ENCODE results near the gene MIDN.

The MIDN gene

DNA sequence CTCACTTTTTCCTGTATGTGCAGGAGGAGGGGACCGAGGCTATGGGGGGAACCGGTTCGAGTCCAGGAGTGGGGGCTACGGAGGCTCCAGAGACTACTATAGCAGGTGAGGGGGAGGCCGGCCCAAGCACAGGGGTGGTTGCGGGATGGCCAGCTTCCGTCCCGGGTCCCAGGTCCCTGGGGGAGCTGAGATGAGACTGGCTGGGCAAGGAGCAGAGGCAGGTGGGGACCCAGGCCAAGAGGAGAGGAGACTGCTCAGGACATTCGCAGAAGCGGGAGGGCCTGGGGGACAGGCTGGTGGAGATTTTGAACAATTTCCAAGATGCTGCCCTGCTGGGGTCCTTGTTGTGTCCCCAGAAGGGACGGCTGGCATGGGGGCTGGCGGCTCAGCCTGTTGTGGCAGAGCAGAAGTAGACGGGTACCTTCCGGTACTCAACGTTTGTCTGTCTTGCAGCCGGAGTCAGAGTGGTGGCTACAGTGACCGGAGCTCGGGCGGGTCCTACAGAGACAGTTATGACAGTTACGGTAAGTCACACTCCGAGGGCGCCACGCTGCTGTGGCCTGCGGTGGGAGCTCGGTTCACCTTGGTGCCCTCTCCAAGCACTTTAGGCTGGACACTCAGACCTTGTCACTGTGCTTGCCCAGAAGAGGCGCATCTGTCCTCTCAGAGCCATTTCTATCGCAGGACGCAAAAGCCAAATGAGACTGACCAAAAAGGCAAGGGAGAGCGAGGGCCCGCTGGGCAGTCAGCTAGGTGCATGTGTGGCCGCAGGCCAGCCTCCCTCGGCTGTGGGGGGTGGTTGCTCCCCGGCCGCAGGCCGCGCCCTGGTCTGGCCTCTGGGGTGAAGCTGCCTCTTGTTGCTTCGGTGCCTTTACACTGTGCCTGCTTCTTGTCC, 23.4 kb downstream of the MIDN start:
- no peak for DNase-seq

DNA sequence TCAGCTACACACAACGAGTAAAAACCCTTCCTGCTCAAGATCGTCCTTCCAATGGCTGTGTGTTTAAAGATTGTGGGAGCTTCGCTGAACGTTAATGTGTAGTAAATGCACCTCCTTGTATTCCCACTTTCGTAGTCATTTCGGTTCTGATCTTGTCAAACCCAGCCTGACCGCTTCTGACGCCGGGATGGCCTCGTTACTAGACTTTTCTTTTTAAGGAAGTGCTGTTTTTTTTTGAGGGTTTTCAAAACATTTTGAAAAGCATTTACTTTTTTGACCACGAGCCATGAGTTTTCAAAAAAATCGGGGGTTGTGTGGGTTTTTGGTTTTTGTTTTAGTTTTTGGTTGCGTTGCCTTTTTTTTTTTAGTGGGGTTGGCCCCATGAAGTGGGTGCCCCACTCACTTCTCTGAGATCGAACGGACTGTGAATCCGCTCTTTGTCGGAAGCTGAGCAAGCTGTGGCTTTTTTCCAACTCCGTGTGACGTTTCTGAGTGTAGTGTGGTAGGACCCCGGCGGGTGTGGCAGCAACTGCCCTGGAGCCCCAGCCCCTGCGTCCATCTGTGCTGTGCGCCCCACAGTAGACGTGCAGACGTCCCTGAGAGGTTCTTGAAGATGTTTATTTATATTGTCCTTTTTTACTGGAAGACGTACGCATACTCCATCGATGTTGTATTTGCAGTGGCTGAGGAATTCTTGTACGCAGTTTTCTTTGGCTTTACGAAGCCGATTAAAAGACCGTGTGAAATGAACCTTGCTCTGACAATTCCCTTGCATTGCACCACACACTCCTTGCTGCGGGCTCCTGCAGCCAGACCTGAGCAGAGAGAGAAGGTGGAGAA, 24.3 kb downstream of the MIDN start:
- DNase-seq: no peak

DNA sequence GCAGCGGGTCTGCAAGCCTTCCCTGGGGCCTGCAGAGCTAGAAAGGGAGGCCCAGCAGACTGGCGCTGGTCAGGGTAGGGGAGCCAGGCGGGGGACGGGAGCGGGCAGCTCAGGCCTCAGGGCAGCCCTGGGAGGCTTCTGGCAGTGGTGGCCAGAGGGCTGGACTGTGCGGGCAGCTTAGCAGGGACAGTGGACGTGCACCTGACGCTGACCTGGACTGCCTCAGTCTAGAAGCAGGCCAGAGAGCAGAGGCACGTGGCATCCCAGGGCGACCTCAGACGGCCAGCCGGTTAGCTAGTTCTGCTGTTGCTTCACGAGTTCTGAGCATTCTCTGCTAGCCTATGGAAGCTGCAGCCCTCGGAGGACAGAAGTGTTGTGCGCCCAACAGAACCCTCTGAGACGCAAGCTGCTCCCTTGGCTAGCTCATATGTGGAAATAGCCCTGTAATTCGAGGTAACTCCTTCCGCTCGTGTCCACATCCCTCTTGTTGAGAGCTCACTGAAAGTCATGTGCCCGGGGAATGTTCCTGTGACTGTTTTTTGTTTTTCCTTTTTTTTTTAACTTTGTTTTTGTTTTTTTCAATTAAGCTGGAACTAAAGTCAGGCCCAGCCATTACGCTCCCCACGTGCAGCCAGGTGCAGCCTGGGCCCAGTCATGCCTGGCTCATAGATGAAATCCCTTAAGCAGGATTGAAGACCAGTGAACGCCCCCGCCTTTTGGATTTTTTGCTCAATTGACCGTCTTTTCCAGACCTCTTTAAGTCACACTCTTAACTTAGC, 25.1 kb downstream of the MIDN start:
- no peak for DNase-seq

DNA sequence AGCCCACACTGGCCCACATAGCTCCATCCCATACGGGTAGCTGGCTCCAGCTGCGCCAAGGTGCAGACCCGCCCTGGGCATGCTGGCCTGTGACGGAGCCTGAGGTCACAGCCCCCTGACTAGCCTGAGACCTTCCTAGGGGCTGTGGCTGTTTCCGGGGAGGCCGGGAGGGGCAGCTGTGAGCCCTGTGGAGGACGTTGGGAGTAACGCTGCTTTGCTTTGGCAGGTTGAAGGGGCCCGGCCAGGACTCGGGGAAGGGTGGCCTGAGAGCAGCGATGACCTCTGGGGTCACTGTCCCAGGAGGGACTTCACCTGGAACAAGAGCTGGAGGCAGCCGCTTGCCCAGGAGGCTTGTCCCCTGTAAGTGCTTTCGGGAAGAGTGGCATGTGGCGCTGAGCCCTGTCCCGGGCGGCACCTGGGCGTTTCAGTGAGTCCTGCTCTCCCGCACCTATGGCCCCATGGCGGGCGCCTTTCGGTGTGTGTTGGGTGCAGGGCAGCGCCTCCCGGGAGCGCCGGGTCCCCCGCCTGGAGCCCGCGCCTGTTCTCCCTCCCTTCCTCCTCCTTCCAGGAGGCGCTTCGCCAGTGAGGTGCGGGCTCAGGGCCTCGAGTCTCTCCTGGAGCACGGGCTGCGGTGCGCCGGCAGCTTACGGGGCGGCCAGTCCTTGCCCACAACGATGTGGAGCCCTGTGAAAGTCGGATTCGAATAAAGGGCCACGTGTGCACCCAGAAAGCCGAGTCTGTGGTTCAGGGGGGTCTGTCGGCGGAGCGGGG, 25.9 kb downstream of the MIDN start:
- no peak for DNase-seq

DNA sequence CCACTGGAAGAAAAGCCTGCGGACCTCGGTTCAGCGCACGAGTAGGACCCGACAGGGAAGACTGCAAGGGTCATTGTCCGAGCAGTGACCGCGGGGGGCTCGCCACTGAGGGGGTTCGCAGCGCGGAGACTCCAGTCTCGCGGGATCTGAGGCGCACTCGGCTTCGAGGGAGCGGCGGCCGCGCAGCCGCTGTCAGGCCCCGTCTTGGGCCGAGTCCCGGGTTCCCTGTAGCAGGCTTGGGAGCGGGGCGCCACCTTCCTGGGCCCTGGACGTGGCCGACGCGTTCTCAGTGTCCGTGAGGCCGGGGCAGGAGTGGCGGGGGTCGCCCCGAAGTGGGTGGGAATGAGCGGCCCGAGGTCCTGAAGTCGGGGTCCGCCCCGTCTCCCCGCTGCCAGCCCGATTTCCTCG, 26.5 kb downstream of the MIDN start:
- no peak for DNase-seq

DNA sequence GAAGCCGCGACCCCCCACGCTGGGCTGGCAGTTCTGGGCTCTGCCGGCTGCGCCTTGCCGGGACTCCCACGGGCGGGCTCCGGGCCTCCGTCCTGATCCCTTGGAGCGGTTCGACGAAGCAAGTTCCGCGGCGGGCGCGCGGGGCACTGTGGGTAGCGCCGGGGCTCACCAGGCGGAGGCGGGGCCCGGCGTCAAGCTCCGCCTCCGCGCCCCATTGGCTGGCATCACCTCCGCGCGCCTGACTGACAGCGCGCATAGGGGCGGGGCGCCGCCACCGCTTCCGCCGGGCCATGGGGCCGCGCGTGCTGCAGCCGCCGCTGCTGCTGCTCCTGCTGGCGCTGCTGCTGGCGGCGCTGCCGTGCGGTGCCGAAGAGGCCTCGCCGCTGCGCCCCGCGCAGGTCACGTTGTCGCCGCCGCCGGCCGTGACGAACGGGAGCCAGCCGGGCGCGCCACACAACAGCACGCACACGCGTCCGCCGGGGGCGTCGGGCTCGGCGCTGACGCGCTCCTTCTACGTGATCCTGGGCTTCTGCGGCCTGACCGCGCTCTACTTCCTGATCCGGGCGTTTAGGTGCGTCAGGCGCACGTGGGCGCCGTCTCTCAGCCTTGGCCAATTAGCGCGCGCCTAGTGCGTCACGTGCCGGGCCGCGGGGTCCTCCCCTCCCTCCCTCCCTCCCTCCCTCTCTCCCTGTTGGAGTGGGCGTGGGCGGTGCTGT, 27.0 kb downstream of the MIDN start, which contains the start of gene FAM174C:
Gene FAM174C (plus strand): TSS at position 271 of the 716 bp plus-strand sequence. CDS start 20 bp downstream, at position 291.
- peak; percentile 97 to 98 for DNase-seq

DNA sequence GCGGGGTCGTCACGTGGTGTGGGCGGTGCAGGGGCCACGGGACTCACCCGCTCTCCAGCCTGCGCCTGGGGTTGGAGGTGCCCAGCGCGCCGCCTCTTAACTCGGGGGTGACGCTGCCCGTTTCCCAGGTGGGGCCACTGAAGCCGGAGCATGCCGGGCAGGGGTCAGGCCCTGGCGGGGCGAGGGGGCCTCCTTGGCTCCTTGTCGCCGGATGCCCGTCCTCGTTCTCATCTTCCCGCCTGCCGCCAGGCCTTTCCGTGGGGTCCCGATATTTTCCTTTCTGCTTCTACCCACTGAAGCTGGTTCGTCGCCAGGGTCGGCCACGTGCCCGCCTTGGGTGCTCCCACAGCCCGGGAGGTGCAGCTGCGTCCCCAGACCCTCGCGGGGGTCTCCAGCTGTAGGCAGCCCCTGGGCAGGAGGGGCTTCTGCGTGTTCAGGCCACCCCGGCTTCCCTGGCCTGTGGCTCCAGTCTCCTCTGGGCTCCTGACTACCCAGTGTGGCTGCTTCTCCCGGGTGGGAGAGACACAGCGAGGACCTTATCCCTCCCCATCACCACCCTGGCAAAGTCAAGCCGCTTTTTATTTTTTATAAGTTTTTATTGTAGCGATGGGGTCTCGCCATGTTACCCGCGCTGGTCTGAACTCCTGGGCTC, 27.7 kb downstream of the MIDN start:
- no peak for DNase-seq

DNA sequence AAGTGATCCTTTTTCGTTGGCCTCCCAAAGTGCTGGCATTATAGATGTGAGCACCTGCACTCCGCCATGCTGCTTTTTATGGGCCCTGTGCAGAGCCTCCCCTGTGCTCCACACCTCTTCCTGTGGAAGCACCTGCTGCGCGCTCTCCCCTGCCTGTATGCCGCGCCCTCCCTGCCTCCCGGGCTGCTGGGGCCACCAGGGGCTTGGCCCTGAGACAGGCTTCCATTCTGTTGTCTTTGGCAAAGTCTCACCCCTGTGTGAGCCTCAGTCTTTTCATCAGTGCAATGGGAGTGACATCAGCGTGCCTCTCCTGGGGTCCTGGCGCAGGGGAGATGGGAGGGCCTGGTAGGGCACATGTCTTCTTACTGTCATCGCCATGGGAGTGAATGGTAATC, 28.2 kb downstream of the MIDN start:
- no peak for DNase-seq

DNA sequence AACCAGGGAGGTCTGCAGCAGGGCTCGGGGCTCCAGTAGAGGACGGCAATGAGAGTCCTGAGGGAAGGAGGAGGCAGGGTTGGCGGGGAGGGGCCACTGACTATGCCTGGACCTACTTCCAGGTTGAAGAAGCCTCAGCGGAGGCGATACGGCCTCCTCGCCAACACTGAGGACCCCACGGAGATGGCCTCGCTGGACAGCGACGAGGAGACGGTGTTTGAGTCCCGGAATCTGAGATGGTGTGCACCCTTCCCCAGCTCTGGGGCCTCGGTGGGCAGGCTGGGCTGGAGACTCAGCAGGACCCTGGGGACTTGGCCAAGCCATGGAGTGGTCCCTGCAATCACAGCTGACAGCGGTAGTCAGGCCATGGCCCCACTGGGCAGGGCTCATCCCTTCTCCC, 28.7 kb downstream of the MIDN start:
- no peak for DNase-seq

DNA sequence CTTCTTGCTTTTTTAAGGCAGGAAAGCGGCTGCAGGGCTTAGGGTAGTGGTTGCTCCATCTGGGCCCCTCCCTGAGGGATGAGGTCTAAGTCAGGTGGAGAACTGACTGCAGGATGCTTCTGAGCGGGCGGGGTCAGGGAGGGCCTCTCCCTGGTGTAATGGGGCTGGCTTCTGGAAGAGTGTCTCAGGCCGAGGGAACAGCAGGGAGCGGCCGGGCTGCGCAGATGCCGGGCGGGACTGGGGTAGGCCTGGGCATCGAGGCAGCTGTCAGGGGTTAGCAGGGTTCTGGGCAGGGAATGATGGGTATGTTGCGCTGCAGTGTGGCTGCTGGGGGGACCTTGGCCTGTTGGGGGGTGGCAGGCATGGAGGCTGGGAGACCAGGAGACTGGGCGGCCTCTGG, 29.7 kb downstream of the MIDN start:
- no peak for DNase-seq

DNA sequence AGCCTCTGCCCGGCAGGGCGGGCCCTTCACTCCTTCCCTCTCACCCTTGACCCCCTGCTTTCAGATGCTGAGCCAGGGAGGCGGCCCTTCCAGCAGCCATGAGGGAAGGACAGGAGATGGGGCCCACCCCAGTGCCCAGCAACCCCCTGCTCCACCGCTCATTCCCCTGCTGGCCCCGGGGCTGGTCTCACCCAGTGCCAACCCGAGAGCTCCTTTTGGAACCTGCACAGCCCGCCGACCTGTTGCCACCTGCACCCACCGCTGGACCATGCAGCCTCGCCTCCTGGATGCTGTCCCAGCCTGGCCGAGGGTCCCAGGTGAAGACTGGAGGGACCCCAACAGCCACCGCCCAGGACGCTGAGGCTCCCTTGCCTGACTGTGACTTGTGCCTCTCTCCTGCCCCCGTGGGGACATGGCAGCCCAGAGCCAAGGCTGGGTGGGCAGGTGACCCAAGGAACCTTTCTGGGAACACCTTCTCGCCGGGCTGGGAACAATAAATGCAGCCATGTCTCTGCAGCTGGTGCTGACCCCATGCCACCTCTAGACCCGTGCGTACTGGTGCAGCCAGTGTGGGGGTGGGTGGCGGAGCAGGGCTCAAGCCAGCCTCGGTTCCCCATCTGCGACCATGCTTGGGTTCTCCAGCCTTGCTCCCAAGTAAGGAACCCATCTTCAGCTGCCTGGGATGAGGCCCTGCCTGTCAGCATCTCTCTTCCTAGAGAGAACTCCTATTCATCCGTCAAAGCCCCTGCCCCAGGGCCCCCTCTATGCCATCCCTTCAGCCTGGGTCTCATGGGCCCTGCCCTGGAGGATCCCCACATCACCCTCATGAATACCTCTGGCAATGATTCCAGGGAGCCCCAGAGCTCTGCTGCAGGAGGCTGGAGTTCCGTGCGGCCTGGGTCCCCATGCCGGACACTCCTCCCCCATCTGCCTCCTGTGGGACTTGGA, 30.6 kb downstream of the MIDN start:
- DNase-seq: no peak

DNA sequence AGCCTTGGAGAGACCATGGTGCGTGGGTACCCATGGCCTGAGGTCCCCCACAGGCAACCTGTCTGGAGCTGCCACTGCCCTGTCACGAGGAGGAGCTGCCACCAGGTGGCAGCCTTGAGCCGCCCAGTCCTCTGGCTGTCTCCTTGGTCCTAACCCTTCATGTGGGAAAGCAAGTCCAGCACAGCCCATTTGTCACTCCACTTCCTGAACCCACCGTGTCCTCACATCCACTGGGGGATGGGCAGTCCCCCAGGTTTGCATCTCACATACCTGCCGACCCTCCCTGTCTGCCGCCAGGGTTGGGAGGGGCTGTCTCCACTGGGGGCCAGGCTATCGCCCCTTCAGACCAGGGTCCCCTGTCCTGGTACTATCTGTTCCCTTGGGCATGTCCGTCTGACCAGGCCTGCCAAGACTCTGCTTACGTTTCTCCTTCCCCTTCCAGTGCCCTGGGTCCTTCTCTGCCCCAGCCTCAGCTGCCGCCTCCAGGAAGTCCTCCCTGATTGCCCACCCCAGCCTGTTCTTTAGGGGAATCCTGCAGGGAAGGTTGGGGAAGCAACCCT, 31.5 kb downstream of the MIDN start:
- DNase-seq: peak; percentile 67 to 76

DNA sequence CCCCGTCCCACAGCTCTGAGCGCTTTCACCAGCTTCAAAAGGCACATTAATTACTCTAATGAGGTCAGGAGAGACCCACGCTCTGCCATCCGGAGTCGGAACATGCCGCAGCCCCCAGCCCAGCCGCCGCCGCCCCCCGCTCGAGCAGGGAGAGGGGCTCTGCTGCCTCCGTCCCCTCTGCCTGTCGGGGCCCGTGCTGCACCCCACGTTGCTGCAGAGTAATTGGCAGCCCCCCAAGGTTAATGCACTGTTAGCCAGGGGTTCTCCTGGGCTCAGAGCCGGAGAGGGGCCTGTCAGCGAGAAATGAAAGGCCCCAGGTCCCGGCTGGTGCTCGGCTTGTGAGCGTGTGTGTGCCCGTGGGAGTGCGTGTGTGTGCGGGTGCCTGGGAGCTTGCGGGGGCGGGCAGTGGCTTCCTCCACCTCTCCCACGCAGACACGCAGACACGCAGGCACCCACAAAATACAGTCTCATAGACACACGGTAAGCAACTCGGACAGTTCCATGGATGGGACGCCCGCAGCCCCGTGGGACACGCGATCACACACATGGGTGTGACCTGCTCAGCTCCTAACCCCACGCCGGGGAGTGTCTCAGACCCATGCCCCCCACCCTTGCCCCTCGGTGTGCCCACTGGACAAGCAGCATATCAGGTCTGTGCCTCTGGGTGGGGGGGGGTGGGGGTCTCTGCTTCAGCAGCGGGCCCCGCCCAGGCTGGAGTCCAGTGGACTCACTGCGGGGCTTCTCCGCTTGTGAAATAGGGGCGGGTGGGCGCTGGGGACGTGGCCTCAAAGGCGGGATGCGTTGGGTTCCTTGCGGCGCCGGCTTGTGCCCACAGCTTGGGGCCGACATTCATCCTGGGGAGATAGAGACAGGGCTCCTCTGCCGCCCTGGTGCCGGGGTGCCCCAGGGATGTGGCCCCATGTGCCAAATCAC, 32.5 kb downstream of the MIDN start:
- no peak for DNase-seq

DNA sequence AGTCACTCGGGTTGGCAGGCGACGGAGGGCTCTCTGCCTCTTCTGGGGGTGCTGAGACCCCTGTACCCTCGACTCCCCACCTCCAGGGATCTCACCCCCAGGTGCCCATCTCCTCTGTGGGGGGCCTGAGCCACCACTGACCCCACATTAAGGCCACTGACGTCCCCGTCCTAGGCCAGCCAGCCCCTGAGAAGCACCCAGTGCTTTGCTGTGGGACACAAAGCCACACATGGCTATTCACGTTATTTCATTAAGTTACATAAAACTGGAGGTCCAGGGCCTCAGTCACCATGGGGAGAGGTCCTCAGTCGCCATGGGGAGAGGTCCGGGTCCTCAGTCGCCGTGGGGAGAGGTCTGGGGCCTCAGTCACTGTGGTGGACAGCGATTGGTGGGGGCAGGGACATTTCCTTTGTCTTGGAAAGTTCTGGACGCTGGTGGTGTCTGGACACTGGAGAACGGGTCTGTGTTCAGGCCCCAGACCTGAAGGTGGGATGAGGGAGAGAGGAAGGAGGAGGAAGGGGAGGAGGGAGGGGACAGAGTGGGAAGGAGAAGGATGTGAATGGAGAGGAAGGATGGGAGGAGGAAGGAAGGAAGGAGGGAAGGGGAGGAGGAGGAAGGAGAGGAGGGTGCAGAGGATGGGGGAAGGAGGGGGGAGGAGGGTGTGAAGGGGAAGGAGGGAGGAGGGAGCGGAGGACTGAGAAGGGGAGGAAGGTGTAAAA, 33.3 kb downstream of the MIDN start:
- no peak for DNase-seq

DNA sequence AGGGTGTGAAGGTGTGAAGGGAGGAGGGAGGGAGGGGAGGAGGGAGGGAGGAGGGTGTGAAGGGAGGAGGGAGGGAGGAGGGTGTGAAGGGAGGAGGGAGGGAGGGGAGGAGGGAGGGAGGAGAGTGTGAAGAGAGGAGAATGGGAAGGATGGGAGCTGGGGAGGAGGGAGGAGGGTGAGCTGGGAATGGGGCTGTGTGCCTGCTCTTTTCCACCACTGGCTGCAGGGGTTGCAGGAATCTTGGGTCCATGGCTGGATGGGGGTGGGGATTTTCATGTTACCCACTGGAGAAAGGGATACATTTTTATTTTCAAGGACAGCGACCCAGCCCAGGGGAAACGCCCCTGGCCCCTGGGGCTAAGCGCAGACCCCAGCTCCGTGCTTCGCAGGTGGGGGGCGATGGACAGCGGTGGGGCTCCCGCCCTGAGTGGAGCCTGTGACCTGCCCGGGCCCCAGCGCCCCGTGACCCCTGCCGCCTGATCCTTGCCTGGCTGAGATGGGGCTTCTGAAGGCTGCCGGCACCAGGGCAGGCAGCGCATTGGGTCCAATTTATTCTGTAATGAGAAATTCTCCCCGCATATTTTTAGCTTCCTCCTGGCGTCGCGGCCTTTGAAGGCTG, 34.3 kb downstream of the MIDN start:
- no peak for DNase-seq

DNA sequence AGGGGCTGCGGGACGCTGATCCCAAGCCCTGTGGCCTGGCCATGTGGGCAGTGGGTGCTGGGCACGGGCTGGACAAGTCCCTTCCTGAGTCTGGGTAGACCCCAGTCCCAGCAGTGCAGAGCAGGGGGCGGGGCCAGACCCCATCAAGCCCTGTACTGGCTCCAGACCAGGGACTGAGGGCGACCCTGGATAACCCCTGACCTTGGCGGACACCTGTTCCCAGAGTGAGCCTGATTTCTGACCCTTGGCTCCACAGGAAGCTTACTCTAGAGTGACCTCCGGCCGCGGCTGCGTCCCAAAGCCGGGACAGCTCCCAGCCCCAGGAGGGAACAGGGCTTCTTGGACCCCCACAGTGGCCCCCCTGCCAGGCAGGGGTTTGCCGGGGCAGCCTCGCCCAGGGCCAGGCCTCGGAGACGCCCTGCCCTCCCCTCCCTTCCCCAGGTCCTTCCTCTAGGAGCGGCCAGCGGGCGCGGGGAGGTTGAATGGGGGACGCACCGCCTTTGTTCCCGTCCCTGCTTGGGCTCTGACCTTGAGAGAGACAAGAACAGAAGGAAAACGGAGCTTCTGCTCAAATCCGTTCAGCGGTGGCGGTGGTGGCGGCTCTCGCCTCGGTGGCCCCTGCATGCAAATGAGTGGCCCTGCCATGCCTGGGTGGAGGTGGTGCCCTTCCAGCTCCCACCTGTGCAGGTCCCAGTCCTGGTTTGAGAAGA, 35.0 kb downstream of the MIDN start:
- DNase-seq: no peak

DNA sequence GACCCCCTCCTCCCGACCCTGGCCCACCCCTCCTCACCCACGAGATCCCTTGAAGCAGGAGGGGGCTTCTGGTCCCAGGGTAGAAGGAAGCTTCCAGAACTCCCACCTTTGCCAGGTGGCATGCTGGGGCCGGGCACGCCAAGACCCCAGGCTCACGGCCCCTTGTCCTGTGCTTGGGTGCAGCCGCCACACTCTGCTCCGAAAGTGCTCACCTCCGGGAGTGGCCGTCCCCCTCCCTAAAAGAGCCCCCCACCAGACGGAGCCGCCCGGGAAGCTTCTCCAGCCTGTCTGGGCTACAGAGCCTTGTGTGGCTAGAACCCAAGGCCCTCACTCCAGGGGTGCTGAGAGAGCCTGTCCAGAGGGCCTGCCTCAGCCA, 35.5 kb downstream of the MIDN start:
- no peak for DNase-seq
